H1 (cell line): Measurements from ENCODE around the gene CD248. TPM values are rescaled to one million over a fixed set of nuclear protein-coding genes. Genes with fewer than 3 reads are reported as not detected.

Source experiments
- CTCF ChIA-PET: fragments of 300-600 bp; sonication (Branson Sonifier 250); formaldehyde crosslinking; loops from one replicate; lab custom pipeline; 2021; ENCODE audit not compliant: partially characterized antibody; lab: Charles Lee
- POLR2A ChIA-PET: fragments of 300-600 bp; sonication (Branson Sonifier 250); formaldehyde crosslinking; loops from one replicate; lab custom pipeline; 2021; ENCODE audit warnings: inconsistent platforms; ENCODE audit not compliant: partially characterized antibody; lab: Charles Lee
- DNase-seq, 2 experiments: peaks; one replicate each; pipeline versions ENCODE4 v3.0.0 to v3.0.0-alpha.2; 2010 to 2022; ENCODE audit warnings: low spot score in 2 of 2, low read depth in 1 of 2, mixed read lengths in 1 of 2
- FAIRE-seq: peaks from 2 replicates; lab custom pipeline; 2011; peaks lifted over from hg19 to GRCh38; lab: Jason Lieb, UNC
- H2AFZ ChIP-seq: 2 replicates; pipeline ENCODE4 v1.8.1; 2012; ENCODE audit warnings: low read length, inconsistent platforms
- H2AK5ac ChIP-seq: 2 replicates; pipeline ENCODE4 v1.6.1; 2013; ENCODE audit warnings: low read depth, low read length
- H2BK120ac ChIP-seq: replicated peaks from 2 replicates; pipeline ENCODE3; 2013; ENCODE audit warnings: low read depth, low read length, inconsistent platforms
- H2BK12ac ChIP-seq: 2 replicates; pipeline ENCODE4 v1.6.1; 2013; ENCODE audit warnings: low read depth, low read length
- H2BK15ac ChIP-seq: 2 replicates; pipeline ENCODE4 v1.6.1; 2013; ENCODE audit warnings: low read length
- H2BK20ac ChIP-seq: 2 replicates; pipeline ENCODE4 v1.6.1; 2013; ENCODE audit warnings: low read length
- H2BK5ac ChIP-seq: 2 replicates; pipeline ENCODE4 v1.6.1; 2013; ENCODE audit warnings: low read depth, low read length
- H3K14ac ChIP-seq: 2 replicates; pipeline ENCODE4 v1.6.1; 2013; ENCODE audit warnings: inconsistent platforms; ENCODE audit not compliant: insufficient read length
- H3K18ac ChIP-seq: 2 replicates; pipeline ENCODE4 v1.6.1; 2013; ENCODE audit warnings: low read length; ENCODE audit errors: extremely low read depth
- H3K23ac ChIP-seq: 2 replicates; pipeline ENCODE4 v1.6.1; 2013; ENCODE audit warnings: inconsistent platforms; ENCODE audit not compliant: insufficient read length
- H3K23me2 ChIP-seq: 2 replicates; pipeline ENCODE4 v1.6.1; 2013; ENCODE audit warnings: low read depth, low read length
- H3K27ac ChIP-seq: 2 replicates; pipeline ENCODE4 v1.6.1; 2011; ENCODE audit warnings: low read depth, low read length, inconsistent platforms
- H3K27me3 ChIP-seq, 4 experiments: replicated peaks in 1 of 4; 1 replicate in 1 of 4; 2 replicates in 3 of 4; pipeline versions ENCODE4 v1.6.1 to v1.8.1; 2011 to 2013; ENCODE audit warnings: low read length in 3 of 4, mild to moderate bottlenecking in 3 of 4, inconsistent platforms in 2 of 4, mixed read lengths in 2 of 4, moderate library complexity in 1 of 4; ENCODE audit not compliant: control insufficient read depth in 3 of 4, insufficient read depth in 3 of 4; ENCODE audit errors: extremely low read depth in 1 of 4
- H3K36me3 ChIP-seq, 4 experiments: 2 replicates each; pipeline versions ENCODE4 v1.6.1 to v1.8.1; 2011 to 2013; ENCODE audit warnings: mild to moderate bottlenecking in 4 of 4, low read length in 3 of 4, moderate library complexity in 2 of 4, control low read depth in 1 of 4, inconsistent platforms in 1 of 4; ENCODE audit not compliant: insufficient read depth in 4 of 4, control insufficient read depth in 2 of 4
- H3K4ac ChIP-seq: replicated peaks from 2 replicates; pipeline ENCODE3; 2013; ENCODE audit warnings: low read length, low read depth, mixed read lengths, inconsistent platforms; ENCODE audit not compliant: insufficient read length
- H3K4me1 ChIP-seq, 4 experiments: replicated peaks in 1 of 4; 1 replicate in 1 of 4; 2 replicates in 3 of 4; pipeline versions ENCODE4 v1.6.1 to v1.8.1; 2011 to 2013; ENCODE audit warnings: low read length in 3 of 4, inconsistent platforms in 2 of 4, mixed read lengths in 1 of 4; ENCODE audit not compliant: insufficient read depth in 4 of 4, control insufficient read depth in 3 of 4
- H3K4me2 ChIP-seq, 2 experiments: 2 replicates each; pipeline versions ENCODE4 v1.6.1 to v1.8.1; 2011 to 2013; ENCODE audit warnings: low read depth in 2 of 2, low read length in 2 of 2, control low read depth in 1 of 2, inconsistent platforms in 1 of 2, mild to moderate bottlenecking in 1 of 2; ENCODE audit not compliant: insufficient read depth in 1 of 2
- H3K4me3 ChIP-seq, 4 experiments: fragments of 200-600, 300-600 bp in 1 of 4; sonication (generic), shearing (Covaris generic), sonication (Bioruptor Twin) in 1 of 4; 2 replicates each; pipeline versions ENCODE4 v1.5.1 to v1.8.1; 2011 to 2016; ENCODE audit warnings: low read length in 4 of 4, low read depth in 3 of 4, control low read depth in 2 of 4, inconsistent platforms in 2 of 4, mild to moderate bottlenecking in 2 of 4, mixed read lengths in 1 of 4, moderate library complexity in 1 of 4; ENCODE audit not compliant: insufficient read depth in 2 of 4; ENCODE audit errors: extremely low read depth in 1 of 4
- H3K56ac ChIP-seq: replicated peaks from 2 replicates; pipeline ENCODE3; 2013; ENCODE audit warnings: low read depth, mild to moderate bottlenecking, mixed read lengths, low read length, inconsistent platforms; ENCODE audit not compliant: insufficient read length
- H3K79me1 ChIP-seq: 2 replicates; pipeline ENCODE4 v1.6.1; 2013; ENCODE audit warnings: low read depth, low read length, control low read depth
- H3K79me2 ChIP-seq, 2 experiments: 2 replicates each; pipeline versions ENCODE4 v1.6.1 to v1.8.1; 2012 to 2013; ENCODE audit warnings: low read length in 2 of 2, mild to moderate bottlenecking in 2 of 2, inconsistent platforms in 1 of 2; ENCODE audit not compliant: insufficient read depth in 2 of 2, control insufficient read depth in 1 of 2
- H3K9ac ChIP-seq, 4 experiments: replicated peaks in 1 of 4; 1 replicate in 1 of 4; 2 replicates in 3 of 4; pipeline versions ENCODE4 v1.6.1 to v1.8.1; 2011 to 2013; ENCODE audit warnings: low read depth in 3 of 4, low read length in 3 of 4, control low read depth in 2 of 4, mild to moderate bottlenecking in 2 of 4, moderate library complexity in 2 of 4, inconsistent platforms in 1 of 4; ENCODE audit errors: extremely low read depth in 1 of 4
- H3K9me3 ChIP-seq, 2 experiments: 2 replicates each; pipeline versions ENCODE4 v1.6.1 to v1.8.1; 2012 to 2013; ENCODE audit warnings: mild to moderate bottlenecking in 2 of 2, moderate library complexity in 2 of 2, control low read depth in 1 of 2, inconsistent platforms in 1 of 2, low read depth in 1 of 2, low read length in 1 of 2, mixed read lengths in 1 of 2; ENCODE audit not compliant: insufficient read depth in 2 of 2
- H4K20me1 ChIP-seq, 2 experiments: replicated peaks in 1 of 2; 2 replicates each; pipeline versions ENCODE3 to v1.8.1; 2011 to 2013; ENCODE audit warnings: inconsistent platforms in 2 of 2, low read length in 2 of 2, mild to moderate bottlenecking in 1 of 2; ENCODE audit not compliant: insufficient read depth in 2 of 2, control insufficient read depth in 1 of 2
- H4K5ac ChIP-seq: 2 replicates; pipeline ENCODE4 v1.6.1; 2013; ENCODE audit warnings: low read length, low read depth, mixed read lengths, inconsistent platforms; ENCODE audit not compliant: insufficient read length
- H4K8ac ChIP-seq: 2 replicates; pipeline ENCODE4 v1.8.0; 2013; ENCODE audit warnings: mild to moderate bottlenecking, moderate library complexity, low read length, inconsistent platforms; ENCODE audit not compliant: insufficient read depth; ENCODE audit errors: extremely low read depth
- H4K91ac ChIP-seq: replicated peaks from 2 replicates; pipeline ENCODE3; 2013; ENCODE audit warnings: low read length, mixed read lengths, inconsistent platforms; ENCODE audit not compliant: insufficient read length
- CTCF ChIP-seq, 3 experiments: IDR thresholded peaks; 1 replicate in 2 of 3; 2 replicates in 1 of 3; pipeline versions ENCODE4 v1.5.1 to v1.6.1; 2011; ENCODE audit warnings: low read length in 3 of 3, mild to moderate bottlenecking in 3 of 3, inconsistent platforms in 2 of 3, low read depth in 1 of 3, moderate library complexity in 1 of 3; ENCODE audit not compliant: insufficient read depth in 1 of 3; ENCODE audit errors: control extremely low read depth in 1 of 3
- RAD21 ChIP-seq, 2 experiments: IDR thresholded peaks in 1 of 2; conservative IDR thresholded peaks in 1 of 2; 2 replicates each; pipeline ENCODE4 v1.6.1; 2011; ENCODE audit warnings: low read depth in 2 of 2, low read length in 2 of 2, improper control_type of control experiment in 1 of 2, inconsistent platforms in 1 of 2, mild to moderate bottlenecking in 1 of 2, moderate library complexity in 1 of 2
- SIN3A ChIP-seq, 2 experiments: IDR thresholded peaks in 1 of 2; conservative IDR thresholded peaks in 1 of 2; 2 replicates each; pipeline ENCODE4 v1.6.1; 2011 to 2012; ENCODE audit warnings: low read length in 2 of 2, improper control_type of control experiment in 1 of 2, low read depth in 1 of 2, mild to moderate bottlenecking in 1 of 2
- TAF7 ChIP-seq: optimal IDR thresholded peaks from 2 replicates; pipeline ENCODE3; 2011; ENCODE audit warnings: low read depth, mild to moderate bottlenecking, inconsistent platforms, low read length, moderate library complexity, borderline replicate concordance
- WGBS, 2 experiments: shearing (Covaris generic) in 1 of 2; methylation state at CpG; one replicate each; pipeline versions ENCODE4 v1.1.6 to v1.1.7; 2013 to 2015; ENCODE audit warnings: low lambda C conversion rate in 2 of 2, mixed read lengths in 2 of 2, inconsistent platforms in 1 of 2, low coverage in 1 of 2, missing lambda C conversion rate in 1 of 2; ENCODE audit not compliant: insufficient replicate concordance in 2 of 2, insufficient coverage in 1 of 2, insufficient read length in 1 of 2; ENCODE audit errors: extremely low coverage in 1 of 2, missing lambda C conversion rate in 1 of 2; 5-methylcytosine and 5-hydroxymethylcytosine counted together
- polyA plus RNA-seq, 7 experiments: library from polyadenylated mRNA; depleted of rRNA in 3 of 7; stranded (reverse) in 5 of 7; unstranded in 2 of 7; fragments of >200 nt in 5 of 7; fragments of 200-250 nt in 2 of 7; gene quantifications; 1 replicate in 5 of 7; 2 replicates in 1 of 7; 4 replicates in 1 of 7; pipeline versions ENCODE4 v1.2.1 to v1.2.3, GENCODE V29; 2011 to 2013; ENCODE audit warnings: missing spikeins in 2 of 7, mixed read lengths in 2 of 7
- total RNA-seq: library from RNA; stranded (reverse); fragmentation: NEBNext Ultra II Directional; extraction: Animal tissue kit (Norgen Biotek cat#: 25700); gene quantifications from 2 replicates; pipeline ENCODE4 v1.2.1, GENCODE V29; 2021

The CD248 gene
- total and polyA plus RNA-seq, 2 of the 8 experiments (the other 6 are each of a cell fraction or from before 2014, with no cell fraction given) = 2.7 to 3.9 TPM

GRCh38 chr11:66264914-66265313, 51.9 kb downstream of the CD248 start:
- Histone ChIP-seq H3K27me3 (no peaks in the 10 kb centered on the region), H4K91ac (no peak overlapping the region), H2AK5ac (no peak overlapping the region), H2BK20ac (no peak overlapping the region), H3K9ac (no peak overlapping the region), H3K36me3 (peaks cover 13 to 27% (median 19%) of the 10 kb centered on the region in 4 experiments; a peak in 7 of 8 replicates), H2BK12ac (no peak overlapping the region), H2BK5ac (no peak overlapping the region), H4K8ac (no peak overlapping the region; the same call in 1 of the 2 replicates), H2BK120ac (no peak overlapping the region), H4K5ac (no peak overlapping the region), H3K14ac (no peak overlapping the region), H3K79me1 (no peaks in the 10 kb centered on the region; the same call in 1 of the 2 replicates), H3K9me3 (no peaks in the 10 kb centered on the region), H3K18ac (no peak overlapping the region), H3K4me3 (no peak overlapping the region), H3K4me1 (peaks cover 0 to 5% (median 3%) of the 10 kb centered on the region in 4 experiments; a peak in 5 of 7 replicates), H4K20me1 (peaks cover 7 to 20% of the 10 kb centered on the region in 2 experiments), H3K4me2 (no peak overlapping the region), H3K23me2 (peaks cover 9% of the 10 kb centered on the region), H3K56ac (no peak overlapping the region), H3K4ac (no peak overlapping the region), H3K23ac (no peak overlapping the region), H2BK15ac (no peak overlapping the region), H2AFZ (no peak overlapping the region), H3K79me2 (peaks cover 0 to 4% of the 10 kb centered on the region in 2 experiments; a peak in 2 of 4 replicates), H3K27ac (no peak overlapping the region; the same call in 1 of the 2 replicates)
- FAIRE-seq = no peak
- POLR2A ChIA-PET = interaction anchor here (1.0 to 9.0 kb wide), 3 partner anchors 16 to 28 kb away, joined by 3 to 125 read pairs (median 28); partner anchors contain the start of genes CNIH2 and YIF1A
- 62% methylated on average over 8 of the region's 12 CpGs; no CpG with 5 or more reads in 1 of the 2 experiments for WGBS, 2 experiments
- TF ChIP-seq SIN3A (conservative IDR thresholded peaks at IDR 0.05 in 1 of 2, IDR thresholded peaks at IDR 0.05 in 1 of 2; ENCODE audit: low read depth in 1 of 2, low read length in 2 of 2) (0 out of 4 replicates have a peak, but pooled peaks of 1 of the 2 experiments have one; percentile 28), RAD21 (IDR thresholded peaks at IDR 0.05 in 1 of 2, conservative IDR thresholded peaks at IDR 0.05 in 1 of 2; ENCODE audit: low read depth in 2 of 2, low read length in 2 of 2) (peak; percentile 19 to 62; a peak in 3 of 4 replicates), TAF7 (no peak), CTCF (IDR thresholded peaks at IDR 0.05; ENCODE audit: control extremely low read depth in 1 of 3, insufficient read depth in 1 of 3, low read depth in 1 of 3, low read length in 3 of 3) (peak in 2 of 3 experiments; percentile 73 to 86; a peak in 3 of 4 replicates)
- peak in 1 of 2 experiments; percentile 90 for DNase-seq
- CTCF ChIA-PET = interaction anchor here (0.6 to 2.3 kb wide), 12 partner anchors 11 to 1964 kb away, joined by 3 to 10 read pairs (median 4); partner anchors contain the start of gene YIF1A
